ENCODE measurements around the gene ACCS.

Gene ACCS

GRCh38 chr11:44024977-44025376, 41.1 kb upstream of the ACCS start:
- no peak for TF ChIP-seq CTCF (IDR thresholded peaks at IDR 0.05; ENCODE audit: extremely low read depth, insufficient read depth, missing control alignments)
- no peak for DNase-seq (ENCODE audit: low spot score)
- in situ Hi-C loops (cut with MboI; ENCODE audit: low pct_unique_long_range_greater_than_20kb, low sequenced_read_pairs, unreplicated experiment), result no loop called here

- no peak for TF ChIP-seq CTCF (IDR thresholded peaks at IDR 0.05; ENCODE audit: extremely low read depth, insufficient read depth, missing control alignments)
- in situ Hi-C loops (cut with MboI; ENCODE audit: low pct_unique_long_range_greater_than_20kb, low sequenced_read_pairs, unreplicated experiment), result no loop called here
- no peak for DNase-seq (ENCODE audit: low spot score)
These were observed 40.3 kb upstream of the ACCS start for GRCh38 chr11:44025727-44026126.

- DNase-seq (ENCODE audit: low spot score), result no peak
- in situ Hi-C loops (cut with MboI; ENCODE audit: low pct_unique_long_range_greater_than_20kb, low sequenced_read_pairs, unreplicated experiment), result no loop called here
- no peak for TF ChIP-seq CTCF (IDR thresholded peaks at IDR 0.05; ENCODE audit: extremely low read depth, insufficient read depth, missing control alignments)
These were observed 37.7 kb upstream of the ACCS start for GRCh38 chr11:44028401-44028800.

GRCh38 chr11:44028816-44029506, 37.1 kb upstream of the ACCS start:
- in situ Hi-C loops (cut with MboI; ENCODE audit: low pct_unique_long_range_greater_than_20kb, low sequenced_read_pairs, unreplicated experiment), result no loop called here
- no peak for DNase-seq (ENCODE audit: low spot score)
- no peak for TF ChIP-seq CTCF (IDR thresholded peaks at IDR 0.05; ENCODE audit: extremely low read depth, insufficient read depth, missing control alignments)

GRCh38 chr11:44029507-44029845, 36.6 kb upstream of the ACCS start:
- TF ChIP-seq CTCF (IDR thresholded peaks at IDR 0.05; ENCODE audit: extremely low read depth, insufficient read depth, missing control alignments), result no peak
- in situ Hi-C loops (cut with MboI; ENCODE audit: low pct_unique_long_range_greater_than_20kb, low sequenced_read_pairs, unreplicated experiment), result no loop called here
- DNase-seq (ENCODE audit: low spot score), result no peak

GRCh38 chr11:44029977-44030911, 35.8 kb upstream of the ACCS start:
- in situ Hi-C loops (cut with MboI; ENCODE audit: low pct_unique_long_range_greater_than_20kb, low sequenced_read_pairs, unreplicated experiment), result loop anchor here (10.0 kb wide), 1 partner anchor 145 kb away; the partner anchor contains the start of gene ALKBH3
- no peak for TF ChIP-seq CTCF (IDR thresholded peaks at IDR 0.05; ENCODE audit: extremely low read depth, insufficient read depth, missing control alignments)
- DNase-seq (ENCODE audit: low spot score), result no peak
